Measurements from ENCODE around the gene PLOD2. TPM values are rescaled to one million over a fixed set of nuclear protein-coding genes. Genes with fewer than 3 reads are reported as not detected.

The PLOD2 gene
- total RNA-seq (2021), result 36.6 to 40.7 TPM (median 39.3 TPM) in 3 replicates
- Bru-seq, nascent RNA, result percentile 82 among the genes with signal in this experiment
- long read RNA-seq, experiment 1, transcript PLOD2-201 (20 exons, 3,732 nt), result minor isoform, 24 of 214 reads
- long read RNA-seq, experiment 1, transcript PLOD2-202 (19 exons, 3,665 nt), result major isoform, 142 of 214 reads
- long read RNA-seq, experiment 1, partial matches to known transcripts, result 26 of 214 reads
- long read RNA-seq, experiment 1, other reads (novel, unspliced or antisense), result 21 of 214 reads
- long read RNA-seq, experiment 2, transcript PLOD2-202 (19 exons, 3,665 nt), result major isoform, 15 of 66 reads
- long read RNA-seq, experiment 2, partial matches to known transcripts, result 20 of 66 reads
- long read RNA-seq, experiment 2, other reads (novel, unspliced or antisense), result 29 of 66 reads
- long read RNA-seq, experiment 3, partial matches to known transcripts, result 5 of 9 reads
- long read RNA-seq, experiment 3, other reads (novel, unspliced or antisense), result 0 of 9 reads

- H3K36me3 Mint-ChIP-seq, result no peaks in the 10 kb centered on the region
- peaks cover 68% of the 10 kb centered on the region for H3K4me1 Mint-ChIP-seq
- H3K27me3 Mint-ChIP-seq (ENCODE audit: low read depth), result peaks cover 16% of the 10 kb centered on the region
- ATAC-seq, result peak; percentile 75
- ChIA-PET CTCF (interaction anchor here (0.6 to 2.7 kb wide), 9 partner anchors 24 to 384 kb away, joined by 3 to 43 read pairs (median 5); no protein-coding TSS in a partner anchor), POLR2A (interaction anchor here (0.5 to 1.3 kb wide), 4 partner anchors 23 to 308 kb away, joined by 3 to 4 read pairs (median 4); partner anchors contain the start of gene PLSCR2)
- peak; percentile 74 for DNase-seq (ENCODE audit: low spot score)
- peak within 1 kb of the TSS; percentile 83 for H3K4me3 Mint-ChIP-seq
- H3K9me3 Mint-ChIP-seq, result no peaks in the 10 kb centered on the region
- H3K27ac Mint-ChIP-seq, result peak within 1 kb of the TSS; percentile 97
- TF ChIP-seq IRF1 (CRISPR knock-in tag; IDR thresholded peaks at IDR 0.05) (no peak), FOXP1 (CRISPR knock-in tag; IDR thresholded peaks at IDR 0.05; ENCODE audit: borderline replicate concordance) (peak; percentile 65; the same call in 1 of the 2 replicates), KAT7 (CRISPR knock-in tag; IDR thresholded peaks at IDR 0.05; ENCODE audit: borderline replicate concordance) (0 out of 2 replicates have a peak, but pooled peaks have one; percentile 68), CBFB (CRISPR knock-in tag; IDR thresholded peaks at IDR 0.05; ENCODE audit: low read depth) (no peak), HMGXB4 (CRISPR knock-in tag; IDR thresholded peaks at IDR 0.05) (peak; percentile 69), ERG (CRISPR knock-in tag; IDR thresholded peaks at IDR 0.05) (0 out of 2 replicates have a peak, but pooled peaks have one; percentile 39), TEAD1 (CRISPR knock-in tag; IDR thresholded peaks at IDR 0.05) (peak; percentile 66; the same call in 1 of the 2 replicates), TCF7 (CRISPR knock-in tag; IDR thresholded peaks at IDR 0.05; ENCODE audit: low read depth) (0 out of 2 replicates have a peak, but pooled peaks have one; percentile 22), TP53 (CRISPR knock-in tag; IDR thresholded peaks at IDR 0.05) (peak; percentile 74; the same call in 1 of the 2 replicates), ZNF423 (CRISPR knock-in tag; IDR thresholded peaks at IDR 0.05) (0 out of 2 replicates have a peak, but pooled peaks have one; percentile 38), ARID4B (CRISPR knock-in tag; IDR thresholded peaks at IDR 0.05; ENCODE audit: borderline replicate concordance) (peak; percentile 56; the same call in 1 of the 2 replicates), ZBTB43 (CRISPR knock-in tag; IDR thresholded peaks at IDR 0.05) (0 out of 2 replicates have a peak, but pooled peaks have one; percentile 75), ZNF263 (CRISPR knock-in tag; IDR thresholded peaks at IDR 0.05; ENCODE audit: low read depth) (no peak), MAX (CRISPR knock-in tag; IDR thresholded peaks at IDR 0.05) (0 out of 2 replicates have a peak, but pooled peaks have one; percentile 24), FOXP4 (CRISPR knock-in tag; IDR thresholded peaks at IDR 0.05) (peak; percentile 15; the same call in 1 of the 2 replicates), NR2C2 (CRISPR knock-in tag; IDR thresholded peaks at IDR 0.05) (no peak), E2F4 (CRISPR knock-in tag; IDR thresholded peaks at IDR 0.05; ENCODE audit: borderline replicate concordance, low read depth) (0 out of 2 replicates have a peak, but pooled peaks have one; percentile 79), HMGA2 (CRISPR knock-in tag; IDR thresholded peaks at IDR 0.05) (no peak), SP1 (CRISPR knock-in tag; conservative IDR thresholded peaks at IDR 0.05) (peak; percentile 58; the same call in 1 of the 2 replicates), ZNF219 (CRISPR knock-in tag; IDR thresholded peaks at IDR 0.05; ENCODE audit: borderline replicate concordance) (0 out of 2 replicates have a peak, but pooled peaks have one; percentile 26)
Measured at GRCh38 chr3:146160964-146161662, at the start of gene PLOD2. TSS of gene PLOD2 (minus strand) at chr3:146161184. CDS start at chr3:146160989, 195 bp downstream.
